Activated T-helper 1 cell treated with anti-CD3 and anti-CD28 coated beads, Interleukin-2, amount 50 U/mL, for 16 hours (primary cell): Measurements from ENCODE around the gene AMIGO2.
"Not testable (repeated sequence)": the region's sequence is repeated elsewhere in the genome, so short reads cannot be mapped to it uniquely, and the experiment has no call there.

Experiments
- DNase-seq, 2 donors: peaks; one replicate each; pipeline ENCODE4 v3.0.0-alpha.2; 2020; ENCODE audit warnings: low read depth in 1 of 2, low spot score in 1 of 2

The AMIGO2 gene

GRCh38 chr12:47075192-47076084, 4.3 kb downstream of the AMIGO2 start:
- DNase-seq, result no peak

- DNase-seq, result no peak
These were observed 5.0 kb downstream of the AMIGO2 start for GRCh38 chr12:47074757-47075156.

- DNase-seq, result no peak
These were observed 5.8 kb downstream of the AMIGO2 start for GRCh38 chr12:47073951-47074350.

GRCh38 chr12:47071241-47071852, 8.4 kb downstream of the AMIGO2 start:
- no peak for DNase-seq

- DNase-seq, result no peak
These were observed 9.4 kb downstream of the AMIGO2 start for GRCh38 chr12:47070310-47070709.

- DNase-seq, result no peak
These were observed 11.2 kb downstream of the AMIGO2 start for GRCh38 chr12:47068539-47068938.

- no peak for DNase-seq
These were observed 11.9 kb downstream of the AMIGO2 start for GRCh38 chr12:47067771-47068431.

GRCh38 chr12:47067176-47067575, 12.6 kb downstream of the AMIGO2 start:
- no peak for DNase-seq

- no peak for DNase-seq
These were observed 13.3 kb downstream of the AMIGO2 start for GRCh38 chr12:47066278-47067025.

- no peak for DNase-seq
These were observed 14.2 kb downstream of the AMIGO2 start for GRCh38 chr12:47065546-47065945.

GRCh38 chr12:47058640-47059039, 21.1 kb downstream of the AMIGO2 start:
- not testable (repeated sequence) for DNase-seq

GRCh38 chr12:47056944-47057343, 22.8 kb downstream of the AMIGO2 start:
- DNase-seq, result not testable (repeated sequence)

- not testable (repeated sequence) for DNase-seq
These were observed 23.9 kb downstream of the AMIGO2 start for GRCh38 chr12:47055856-47056255.

GRCh38 chr12:47054659-47055058, 25.1 kb downstream of the AMIGO2 start:
- DNase-seq, result no peak

GRCh38 chr12:47053961-47054360, 25.8 kb downstream of the AMIGO2 start:
- no peak for DNase-seq

- no peak for DNase-seq
These were observed 27.5 kb downstream of the AMIGO2 start for GRCh38 chr12:47052274-47052673.

GRCh38 chr12:47051291-47051690, 28.5 kb downstream of the AMIGO2 start:
- DNase-seq, result not testable (repeated sequence)

- DNase-seq, result no peak
These were observed 31.2 kb downstream of the AMIGO2 start for GRCh38 chr12:47048541-47048940.

- DNase-seq, result no peak
These were observed 38.4 kb downstream of the AMIGO2 start for GRCh38 chr12:47041327-47041726.

- no peak for DNase-seq
These were observed 40.0 kb downstream of the AMIGO2 start for GRCh38 chr12:47039756-47040155.

GRCh38 chr12:47039079-47039478, 40.7 kb downstream of the AMIGO2 start:
- DNase-seq, result no peak
